Transverse colon (tissue), 4 donors: ENCODE measurements around the gene PRDX4. TPM values are rescaled to one million over a fixed set of nuclear protein-coding genes. Genes with fewer than 3 reads are reported as not detected.

Experiments used
- DNase-seq: peaks from one replicate; pipeline ENCODE4 v3.0.0-alpha.2; 2019
- H3K27ac ChIP-seq, 4 donors: fragments of 200-600 bp; sonication (generic); 2 replicates each; pipeline ENCODE4 v1.5.1; 2016 to 2018; ENCODE audit warnings: inconsistent platforms in 4 of 4
- H3K27me3 ChIP-seq: fragments of 200-600 bp; sonication (generic); 2 replicates; pipeline ENCODE4 v1.5.1; 2017; ENCODE audit warnings: inconsistent platforms
- H3K36me3 ChIP-seq, 4 donors: fragments of 200-600 bp; sonication (generic); 2 replicates each; pipeline ENCODE4 v1.5.1; 2017 to 2019; ENCODE audit warnings: inconsistent platforms in 4 of 4
- H3K4me1 ChIP-seq, 4 donors: fragments of 200-600 bp; sonication (generic); 2 replicates each; pipeline ENCODE4 v1.5.1; 2017 to 2020; ENCODE audit warnings: inconsistent platforms in 4 of 4
- H3K4me3 ChIP-seq, 4 donors: fragments of 200-600 bp; sonication (generic); 1 replicate in 1 of 4; 2 replicates in 3 of 4; pipeline versions ENCODE4 v1.5.1 to v1.6.1; 2017 to 2019; ENCODE audit warnings: inconsistent platforms in 4 of 4
- H3K9me3 ChIP-seq, 2 donors: fragments of 200-600 bp; sonication (generic); 2 replicates each; pipeline ENCODE4 v1.5.1; 2017 to 2019; ENCODE audit warnings: inconsistent platforms in 2 of 2
- EP300 ChIP-seq: sonication (generic); formaldehyde crosslinking; IDR thresholded peaks from one replicate; pipeline ENCODE4 v1.6.1; 2017; ENCODE audit warnings: antibody characterized with exemption, low read depth
- POLR2A ChIP-seq: fragments of 450-650 bp; IDR thresholded peaks from one replicate; pipeline ENCODE4 v1.6.1; 2016; ENCODE audit warnings: antibody characterized with exemption, mild to moderate bottlenecking, moderate library complexity
- POLR2AphosphoS5 ChIP-seq, 3 donors: sonication (generic); formaldehyde crosslinking; IDR thresholded peaks; one replicate each; pipeline ENCODE4 v1.6.1; 2016; ENCODE audit warnings: antibody characterized with exemption in 3 of 3
- WGBS, 2 donors: methylation state at CpG; one replicate each; pipeline ENCODE4 v1.1.5; 2018; ENCODE audit warnings: low coverage in 1 of 2; 5-methylcytosine and 5-hydroxymethylcytosine counted together
- in situ Hi-C, 4 donors: fragments of 200-750 bp; cut with MboI; loops; one replicate each; pipeline versions ENCODE4 v1.15.0 to v1.15.1; 2017; ENCODE audit warnings: low sequenced_read_pairs in 3 of 4, low pct_ligation_motif_present in 1 of 4, low pct_unique_long_range_greater_than_20kb in 1 of 4
- intact Hi-C: fragments of 100-400 bp; cut with DNase I; formaldehyde crosslinking; loops from one replicate; pipeline ENCODE4 v1.15.1; 2023; ENCODE audit warnings: low total_unique reads
- total RNA-seq, 4 donors: library from RNA; depleted of rRNA; stranded (reverse); fragments of >200 nt; gene quantifications; one replicate each; pipeline ENCODE4 v1.1.0, GENCODE V29; 2016
- TF ChIP-seq, protein P1 (sequence below), 5 experiments: fragments of 200-600 bp in 3 of 5; fragments of 450-650 bp in 2 of 5; sonication (generic) in 3 of 5; IDR thresholded peaks; 1 replicate in 2 of 5; 2 replicates in 3 of 5; pipeline ENCODE4 v1.5.1; 2016 to 2017; ENCODE audit warnings: antibody characterized with exemption in 5 of 5, inconsistent platforms in 3 of 5, mild to moderate bottlenecking in 2 of 5, moderate library complexity in 1 of 5

The PRDX4 gene
- total RNA-seq, 4 donors from 2014 or later: 24.3 to 46.2 (median 34.9) TPM

DNA sequence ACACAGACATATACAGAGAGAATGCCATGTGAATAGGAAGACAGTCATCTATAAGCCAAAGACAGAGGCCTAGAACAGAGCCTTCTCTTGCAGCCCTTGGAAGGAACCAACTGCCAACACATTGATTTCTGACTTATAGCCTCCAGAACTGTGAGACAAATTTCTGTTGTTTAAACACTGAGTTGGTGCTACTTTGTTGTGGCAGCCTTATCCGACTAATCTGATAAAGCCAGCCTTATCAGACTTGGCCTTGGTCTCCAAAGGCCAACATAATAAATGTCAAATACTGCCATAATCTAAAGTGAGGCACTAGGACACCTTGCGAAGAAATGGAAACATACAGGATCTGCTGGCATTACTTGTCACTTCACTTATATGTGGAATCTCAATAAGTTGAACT lies 24.3 kb upstream of the PRDX4 start:
- intact Hi-C loops (no loop called here), in situ Hi-C loops (no loop called here)
- H3K27me3 ChIP-seq: no peaks in the 10 kb centered on the region
- TF ChIP-seq POLR2A: no peak
- no peak for TF ChIP-seq POLR2AphosphoS5 (IDR thresholded peaks at IDR 0.05)
- no peak for TF ChIP-seq EP300
- TF ChIP-seq, protein P1, sequence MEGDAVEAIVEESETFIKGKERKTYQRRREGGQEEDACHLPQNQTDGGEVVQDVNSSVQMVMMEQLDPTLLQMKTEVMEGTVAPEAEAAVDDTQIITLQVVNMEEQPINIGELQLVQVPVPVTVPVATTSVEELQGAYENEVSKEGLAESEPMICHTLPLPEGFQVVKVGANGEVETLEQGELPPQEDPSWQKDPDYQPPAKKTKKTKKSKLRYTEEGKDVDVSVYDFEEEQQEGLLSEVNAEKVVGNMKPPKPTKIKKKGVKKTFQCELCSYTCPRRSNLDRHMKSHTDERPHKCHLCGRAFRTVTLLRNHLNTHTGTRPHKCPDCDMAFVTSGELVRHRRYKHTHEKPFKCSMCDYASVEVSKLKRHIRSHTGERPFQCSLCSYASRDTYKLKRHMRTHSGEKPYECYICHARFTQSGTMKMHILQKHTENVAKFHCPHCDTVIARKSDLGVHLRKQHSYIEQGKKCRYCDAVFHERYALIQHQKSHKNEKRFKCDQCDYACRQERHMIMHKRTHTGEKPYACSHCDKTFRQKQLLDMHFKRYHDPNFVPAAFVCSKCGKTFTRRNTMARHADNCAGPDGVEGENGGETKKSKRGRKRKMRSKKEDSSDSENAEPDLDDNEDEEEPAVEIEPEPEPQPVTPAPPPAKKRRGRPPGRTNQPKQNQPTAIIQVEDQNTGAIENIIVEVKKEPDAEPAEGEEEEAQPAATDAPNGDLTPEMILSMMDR (IDR thresholded peaks at IDR 0.05): no peak
- no peaks in the 10 kb centered on the region for H3K4me1 ChIP-seq
- no peaks in the 10 kb centered on the region for H3K9me3 ChIP-seq
- H3K4me3 ChIP-seq: no peak overlapping the region
- no peak overlapping the region for H3K27ac ChIP-seq
- no peak for DNase-seq
- 55% methylated on average over 2 of the region's 2 CpGs; no CpG with 5 or more reads in 1 of the 2 donors for WGBS, 2 donors
- no peaks in the 10 kb centered on the region for H3K36me3 ChIP-seq

DNA sequence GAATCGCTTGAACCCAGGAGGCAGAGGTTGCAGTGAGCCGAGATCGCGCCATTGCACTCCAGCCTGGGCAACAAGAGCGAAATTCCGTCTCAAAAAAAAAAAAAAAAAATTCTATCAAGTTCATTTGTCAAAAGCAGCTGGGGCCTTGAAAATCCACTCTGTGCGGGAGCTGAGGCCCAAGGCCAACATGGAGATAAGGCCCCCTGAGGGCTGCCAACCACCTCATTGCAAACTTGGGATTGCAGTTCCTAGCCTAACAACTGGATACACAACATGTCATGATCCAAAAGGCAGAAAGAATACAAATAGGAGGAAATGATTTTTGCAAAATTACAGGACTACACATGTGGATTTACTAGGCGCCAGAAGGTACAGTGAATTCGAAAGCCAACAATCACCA lies 22.5 kb upstream of the PRDX4 start:
- Histone ChIP-seq H3K4me1 (no peaks in the 10 kb centered on the region), H3K9me3 (no peaks in the 10 kb centered on the region), H3K27ac (no peak overlapping the region), H3K4me3 (no peak overlapping the region), H3K36me3 (no peaks in the 10 kb centered on the region), H3K27me3 (no peaks in the 10 kb centered on the region)
- in situ Hi-C loops (no loop called here), intact Hi-C loops (no loop called here)
- DNase-seq: no peak
- TF ChIP-seq POLR2AphosphoS5 (IDR thresholded peaks at IDR 0.05): no peak
- TF ChIP-seq, protein P1 (IDR thresholded peaks at IDR 0.05): no peak
- no peak for TF ChIP-seq EP300
- no peak for TF ChIP-seq POLR2A
- 85% methylated on average over 9 of the region's 9 CpGs; no CpG with 5 or more reads in 1 of the 2 donors for WGBS, 2 donors

DNA sequence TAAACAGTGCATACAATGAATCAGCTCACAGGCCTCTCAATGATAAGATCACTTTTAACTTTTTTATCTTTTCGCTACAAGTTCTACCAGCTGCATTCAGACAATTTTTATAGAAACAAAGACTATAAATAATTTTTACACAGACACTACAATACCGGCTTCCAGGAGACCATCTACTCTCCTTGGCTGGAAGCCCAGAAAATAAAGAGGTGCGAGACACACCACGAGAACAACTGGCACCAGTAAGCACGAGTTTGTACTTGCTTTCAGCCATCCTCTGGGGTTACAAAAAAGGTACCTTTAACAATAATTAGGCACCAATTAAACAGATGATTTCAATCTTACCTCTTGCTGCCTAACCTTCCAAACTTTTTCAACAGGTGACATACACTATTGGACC lies 11.2 kb upstream of the PRDX4 start:
- WGBS, 2 donors: 71 to 100% methylated on average over 2 to 5 of the region's 5 CpGs
- TF ChIP-seq POLR2AphosphoS5 (IDR thresholded peaks at IDR 0.05) (no peak), POLR2A (no peak), EP300 (no peak)
- TF ChIP-seq, protein P1 (IDR thresholded peaks at IDR 0.05): no peak

DNA sequence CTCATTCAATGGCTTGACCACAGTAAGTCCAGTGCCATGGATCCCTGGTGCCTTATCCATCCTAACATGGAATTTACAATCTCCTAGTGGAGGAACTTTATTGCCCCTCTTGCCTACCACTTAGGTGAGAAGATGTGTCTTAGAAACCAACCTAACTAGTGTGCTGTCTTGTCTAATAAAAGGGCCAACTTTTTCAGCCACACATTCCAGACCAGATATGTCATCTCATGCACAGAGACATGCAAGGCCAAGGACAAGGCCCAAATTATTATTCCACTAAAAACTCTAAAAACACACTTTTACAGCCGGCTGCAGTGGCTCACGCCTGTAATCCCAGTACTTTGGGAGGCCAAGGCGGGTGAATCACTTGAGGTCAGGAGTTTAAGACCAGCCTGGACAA lies 10.6 kb upstream of the PRDX4 start:
- TF ChIP-seq POLR2AphosphoS5 (IDR thresholded peaks at IDR 0.05) (no peak), POLR2A (no peak), EP300 (no peak)
- TF ChIP-seq, protein P1 (IDR thresholded peaks at IDR 0.05): no peak
- Histone ChIP-seq H3K36me3 (no peaks in the 10 kb centered on the region), H3K4me3 (no peak overlapping the region), H3K4me1 (no peaks in the 10 kb centered on the region), H3K27me3 (no peaks in the 10 kb centered on the region), H3K9me3 (no peaks in the 10 kb centered on the region), H3K27ac (no peak overlapping the region)
- intact Hi-C loops (no loop called here), in situ Hi-C loops (no loop called here)
- DNase-seq: no peak
- WGBS, 2 donors: 82% methylated on average over 3 of the region's 3 CpGs; no CpG with 5 or more reads in 1 of the 2 donors

More for the DNA sequence above, 11.2 kb upstream of the PRDX4 start:
- DNase-seq: no peak
- H3K36me3 ChIP-seq: no peaks in the 10 kb centered on the region
- H3K27ac ChIP-seq: no peak overlapping the region
- H3K4me1 ChIP-seq: no peaks in the 10 kb centered on the region
- no peaks in the 10 kb centered on the region for H3K9me3 ChIP-seq
- intact Hi-C loops: no loop called here
- in situ Hi-C loops: no loop called here
- H3K4me3 ChIP-seq: no peak overlapping the region
- H3K27me3 ChIP-seq: no peaks in the 10 kb centered on the region
